Measurements from ENCODE around the gene DMD. TPM values are rescaled to one million over a fixed set of nuclear protein-coding genes. Genes with fewer than 3 reads are reported as not detected.

The DMD gene
- polyA plus RNA-seq, 2 of the 4 experiments (the other 2 are of a cell fraction), result 0.03 TPM; not detected in 1

DNA sequence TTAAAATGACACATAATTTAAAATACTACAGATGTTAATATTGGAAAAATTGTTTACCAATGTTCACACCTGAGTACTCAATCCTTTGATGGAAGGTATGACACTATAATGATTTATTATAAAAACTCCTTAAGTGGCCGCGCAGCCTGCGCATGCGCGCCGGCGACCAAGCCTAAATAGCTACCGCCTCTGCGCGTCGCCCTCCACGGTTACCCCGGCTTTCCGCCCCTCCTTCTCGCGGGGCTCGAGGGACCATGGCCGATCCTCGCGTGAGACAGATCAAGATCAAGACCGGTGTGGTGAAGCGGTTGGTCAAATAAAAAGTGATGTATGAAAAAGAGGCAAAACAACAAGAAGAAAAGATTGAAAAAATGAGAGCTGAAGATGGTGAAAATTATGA, 170.2 kb downstream of the DMD start:
- Histone ChIP-seq H3K4me3 (no peak overlapping the region), H3K27ac (no peak overlapping the region), H3K4me2 (no peak overlapping the region), H3K4me1 (no peaks in the 10 kb centered on the region), H3K9me3 (no peaks in the 10 kb centered on the region)
- 77% methylated on average over 22 of the region's 22 CpGs for WGBS (ENCODE audit: missing lambda C conversion rate)
- ChIA-PET POLR2A (no interaction called here), CTCF (no interaction called here)
- DNase-seq (ENCODE audit: low read depth in 1 of 2, low spot score in 1 of 2), result no peak
- FAIRE-seq, result no peak
- no peak for ATAC-seq
- TF ChIP-seq CHD2 (IDR thresholded peaks at IDR 0.05; ENCODE audit: low read length, partially characterized antibody) (no peak), MYC (IDR thresholded peaks at IDR 0.05; ENCODE audit: borderline replicate concordance, low read length) (no peak), FOXS1 (CRISPR knock-in tag; IDR thresholded peaks at IDR 0.05) (no peak), KDM1A (IDR thresholded peaks at IDR 0.05; ENCODE audit: low read depth) (no peak), BHLHE40 (IDR thresholded peaks at IDR 0.05; ENCODE audit: low read depth, low read length) (no peak), FOSL2 (IDR thresholded peaks at IDR 0.05) (no peak), FOSL2 (CRISPR knock-in tag; IDR thresholded peaks at IDR 0.05) (no peak), RARB (CRISPR knock-in tag; IDR thresholded peaks at IDR 0.05) (no peak), NR3C1 (IDR thresholded peaks at IDR 0.05) (no peak), KDM5A (IDR thresholded peaks at IDR 0.05) (no peak), NFE2L2 (conservative IDR thresholded peaks at IDR 0.05; ENCODE audit: low read length) (no peak), HDAC2 (IDR thresholded peaks at IDR 0.05) (no peak), EP300 (IDR thresholded peaks at IDR 0.05) (no peak), ZSCAN20 (CRISPR knock-in tag; IDR thresholded peaks at IDR 0.05) (no peak), HEYL (CRISPR knock-in tag; IDR thresholded peaks at IDR 0.05) (no peak), ZFP36 (IDR thresholded peaks at IDR 0.05; ENCODE audit: borderline replicate concordance, partially characterized antibody) (no peak), ESRRA (IDR thresholded peaks at IDR 0.05; ENCODE audit: borderline replicate concordance, low read length) (no peak)
- TF ChIP-seq, protein P1, sequence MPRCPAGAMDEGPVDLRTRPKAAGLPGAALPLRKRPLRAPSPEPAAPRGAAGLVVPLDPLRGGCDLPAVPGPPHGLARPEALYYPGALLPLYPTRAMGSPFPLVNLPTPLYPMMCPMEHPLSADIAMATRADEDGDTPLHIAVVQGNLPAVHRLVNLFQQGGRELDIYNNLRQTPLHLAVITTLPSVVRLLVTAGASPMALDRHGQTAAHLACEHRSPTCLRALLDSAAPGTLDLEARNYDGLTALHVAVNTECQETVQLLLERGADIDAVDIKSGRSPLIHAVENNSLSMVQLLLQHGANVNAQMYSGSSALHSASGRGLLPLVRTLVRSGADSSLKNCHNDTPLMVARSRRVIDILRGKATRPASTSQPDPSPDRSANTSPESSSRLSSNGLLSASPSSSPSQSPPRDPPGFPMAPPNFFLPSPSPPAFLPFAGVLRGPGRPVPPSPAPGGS (IDR thresholded peaks at IDR 0.05), result no peak
- TF ChIP-seq, protein P2, sequence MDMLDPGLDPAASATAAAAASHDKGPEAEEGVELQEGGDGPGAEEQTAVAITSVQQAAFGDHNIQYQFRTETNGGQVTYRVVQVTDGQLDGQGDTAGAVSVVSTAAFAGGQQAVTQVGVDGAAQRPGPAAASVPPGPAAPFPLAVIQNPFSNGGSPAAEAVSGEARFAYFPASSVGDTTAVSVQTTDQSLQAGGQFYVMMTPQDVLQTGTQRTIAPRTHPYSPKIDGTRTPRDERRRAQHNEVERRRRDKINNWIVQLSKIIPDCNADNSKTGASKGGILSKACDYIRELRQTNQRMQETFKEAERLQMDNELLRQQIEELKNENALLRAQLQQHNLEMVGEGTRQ (IDR thresholded peaks at IDR 0.05), result no peak
- TF ChIP-seq, protein P3, sequence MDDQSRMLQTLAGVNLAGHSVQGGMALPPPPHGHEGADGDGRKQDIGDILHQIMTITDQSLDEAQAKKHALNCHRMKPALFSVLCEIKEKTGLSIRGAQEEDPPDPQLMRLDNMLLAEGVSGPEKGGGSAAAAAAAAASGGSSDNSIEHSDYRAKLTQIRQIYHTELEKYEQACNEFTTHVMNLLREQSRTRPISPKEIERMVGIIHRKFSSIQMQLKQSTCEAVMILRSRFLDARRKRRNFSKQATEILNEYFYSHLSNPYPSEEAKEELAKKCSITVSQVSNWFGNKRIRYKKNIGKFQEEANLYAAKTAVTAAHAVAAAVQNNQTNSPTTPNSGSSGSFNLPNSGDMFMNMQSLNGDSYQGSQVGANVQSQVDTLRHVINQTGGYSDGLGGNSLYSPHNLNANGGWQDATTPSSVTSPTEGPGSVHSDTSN (IDR thresholded peaks at IDR 0.05), result no peak
- TF ChIP-seq, protein P4, sequence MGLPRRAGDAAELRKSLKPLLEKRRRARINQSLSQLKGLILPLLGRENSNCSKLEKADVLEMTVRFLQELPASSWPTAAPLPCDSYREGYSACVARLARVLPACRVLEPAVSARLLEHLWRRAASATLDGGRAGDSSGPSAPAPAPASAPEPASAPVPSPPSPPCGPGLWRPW (IDR thresholded peaks at IDR 0.05), result no peak

DNA sequence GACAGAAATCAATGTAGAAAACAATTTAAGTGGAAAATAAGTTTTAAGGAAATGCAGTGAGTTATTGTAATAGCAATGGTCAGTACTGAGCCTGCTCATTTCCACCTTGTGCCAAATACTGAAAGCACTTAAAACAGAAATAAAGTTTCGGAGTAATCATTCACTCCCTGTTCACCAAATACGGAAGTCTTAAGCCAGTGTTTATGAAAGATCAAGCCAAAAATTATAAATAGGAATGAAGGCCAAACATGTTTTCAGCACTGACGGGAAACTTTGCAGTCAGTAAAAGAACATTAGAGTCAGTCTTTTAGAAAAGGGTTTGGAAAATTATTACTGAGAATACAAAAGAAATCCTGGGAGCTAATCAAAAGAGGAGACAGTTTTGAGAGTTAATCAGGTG, 178.6 kb downstream of the DMD start:
- H3K4me1 ChIP-seq, result no peaks in the 10 kb centered on the region
- no peak for TF ChIP-seq BHLHE40 (IDR thresholded peaks at IDR 0.05; ENCODE audit: low read depth, low read length)
- TF ChIP-seq ZFP36 (IDR thresholded peaks at IDR 0.05; ENCODE audit: borderline replicate concordance, partially characterized antibody), result no peak
- no peak for TF ChIP-seq ZSCAN20 (CRISPR knock-in tag; IDR thresholded peaks at IDR 0.05)
- TF ChIP-seq RFX5 (IDR thresholded peaks at IDR 0.05), result no peak
- TF ChIP-seq, protein P5, sequence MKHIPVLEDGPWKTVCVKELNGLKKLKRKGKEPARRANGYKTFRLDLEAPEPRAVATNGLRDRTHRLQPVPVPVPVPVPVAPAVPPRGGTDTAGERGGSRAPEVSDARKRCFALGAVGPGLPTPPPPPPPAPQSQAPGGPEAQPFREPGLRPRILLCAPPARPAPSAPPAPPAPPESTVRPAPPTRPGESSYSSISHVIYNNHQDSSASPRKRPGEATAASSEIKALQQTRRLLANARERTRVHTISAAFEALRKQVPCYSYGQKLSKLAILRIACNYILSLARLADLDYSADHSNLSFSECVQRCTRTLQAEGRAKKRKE (CRISPR knock-in tag; IDR thresholded peaks at IDR 0.05; ENCODE audit: low read depth), result no peak
- no peak for TF ChIP-seq RARB (CRISPR knock-in tag; IDR thresholded peaks at IDR 0.05)
- no peak for TF ChIP-seq RNF2 (IDR thresholded peaks at IDR 0.05; ENCODE audit: borderline replicate concordance, low read depth)
- H3K27ac ChIP-seq, result no peak overlapping the region
- 16% methylated on average over 3 of the region's 3 CpGs for WGBS (ENCODE audit: missing lambda C conversion rate)
- ATAC-seq (no peak), FAIRE-seq (no peak), DNase-seq (ENCODE audit: low read depth in 1 of 2, low spot score in 1 of 2) (no peak)
- H3K4me3 ChIP-seq, result no peak overlapping the region
- POLR2A ChIA-PET, result no interaction called here
- CTCF ChIA-PET, result no interaction called here
- H3K9me3 ChIP-seq, result no peaks in the 10 kb centered on the region
- no peak overlapping the region for H3K4me2 ChIP-seq

All from A549 (cell line).